Gastroesophageal sphincter (tissue), 3 donors: ENCODE measurements around the gene ITGB8.

ENCODE experiments used
- POLR2A ChIP-seq, 2 donors: fragments of 450-650 bp; IDR thresholded peaks; one replicate each; pipeline ENCODE4 v1.6.1; 2017; ENCODE audit warnings: antibody characterized with exemption in 2 of 2, mild to moderate bottlenecking in 2 of 2, moderate library complexity in 1 of 2
- POLR2AphosphoS5 ChIP-seq: sonication (generic); formaldehyde crosslinking; IDR thresholded peaks from one replicate; pipeline ENCODE4 v1.6.1; 2017; ENCODE audit warnings: antibody characterized with exemption
- TF ChIP-seq, protein P1 (sequence below), 4 experiments: fragments of 200-600 bp in 2 of 4; fragments of 450-650 bp in 2 of 4; sonication (generic) in 1 of 4; IDR thresholded peaks; one replicate each; pipeline ENCODE4 v1.5.1; 2017 to 2019; ENCODE audit warnings: antibody characterized with exemption in 4 of 4, mild to moderate bottlenecking in 2 of 4, moderate library complexity in 2 of 4

DNA sequence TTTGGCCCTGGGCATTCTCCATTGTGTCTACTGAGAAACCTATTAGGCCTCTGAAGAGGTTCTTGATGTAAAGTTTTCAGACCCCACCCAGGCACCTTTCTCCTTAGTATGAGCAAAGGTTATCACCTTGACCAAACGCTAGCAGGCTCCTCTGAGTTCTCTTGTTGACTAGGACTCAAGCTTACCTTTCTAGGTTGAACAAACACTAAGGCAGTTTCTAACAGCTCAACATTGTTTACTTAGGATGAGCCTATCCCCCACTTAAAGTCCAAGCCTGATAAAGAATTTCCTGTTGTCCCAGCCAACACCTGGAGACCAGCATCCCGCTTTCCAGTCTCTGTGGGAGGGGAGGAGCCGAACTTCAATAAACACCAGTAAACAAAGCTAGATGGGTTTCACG is 26.3 kb upstream of the ITGB8 start:
- TF ChIP-seq, protein P1, sequence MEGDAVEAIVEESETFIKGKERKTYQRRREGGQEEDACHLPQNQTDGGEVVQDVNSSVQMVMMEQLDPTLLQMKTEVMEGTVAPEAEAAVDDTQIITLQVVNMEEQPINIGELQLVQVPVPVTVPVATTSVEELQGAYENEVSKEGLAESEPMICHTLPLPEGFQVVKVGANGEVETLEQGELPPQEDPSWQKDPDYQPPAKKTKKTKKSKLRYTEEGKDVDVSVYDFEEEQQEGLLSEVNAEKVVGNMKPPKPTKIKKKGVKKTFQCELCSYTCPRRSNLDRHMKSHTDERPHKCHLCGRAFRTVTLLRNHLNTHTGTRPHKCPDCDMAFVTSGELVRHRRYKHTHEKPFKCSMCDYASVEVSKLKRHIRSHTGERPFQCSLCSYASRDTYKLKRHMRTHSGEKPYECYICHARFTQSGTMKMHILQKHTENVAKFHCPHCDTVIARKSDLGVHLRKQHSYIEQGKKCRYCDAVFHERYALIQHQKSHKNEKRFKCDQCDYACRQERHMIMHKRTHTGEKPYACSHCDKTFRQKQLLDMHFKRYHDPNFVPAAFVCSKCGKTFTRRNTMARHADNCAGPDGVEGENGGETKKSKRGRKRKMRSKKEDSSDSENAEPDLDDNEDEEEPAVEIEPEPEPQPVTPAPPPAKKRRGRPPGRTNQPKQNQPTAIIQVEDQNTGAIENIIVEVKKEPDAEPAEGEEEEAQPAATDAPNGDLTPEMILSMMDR (IDR thresholded peaks at IDR 0.05): no peak
- TF ChIP-seq POLR2A (IDR thresholded peaks at IDR 0.05) (no peak), POLR2AphosphoS5 (no peak)
